Measurements from ENCODE around the gene KCNQ1OT1. TPM values are rescaled to one million over a fixed set of nuclear protein-coding genes. Genes with fewer than 3 reads are reported as not detected.

The KCNQ1OT1 gene
- total RNA-seq, 1 donor from 2014 or later = 0.33 TPM

- no peaks in the 10 kb centered on the region for H3K36me3 ChIP-seq
- H3K4me3 ChIP-seq = no peak overlapping the region
- H3K4me1 ChIP-seq = peaks cover 8% of the 10 kb centered on the region
- no peak overlapping the region for H3K27ac ChIP-seq (replicated peaks)
- intact Hi-C loops (cut with micrococcal nuclease) = no loop called here
- H3K27me3 ChIP-seq (ENCODE audit: low read depth) = no peaks in the 10 kb centered on the region
- DNase-seq = no peak
- TF ChIP-seq, protein P1, sequence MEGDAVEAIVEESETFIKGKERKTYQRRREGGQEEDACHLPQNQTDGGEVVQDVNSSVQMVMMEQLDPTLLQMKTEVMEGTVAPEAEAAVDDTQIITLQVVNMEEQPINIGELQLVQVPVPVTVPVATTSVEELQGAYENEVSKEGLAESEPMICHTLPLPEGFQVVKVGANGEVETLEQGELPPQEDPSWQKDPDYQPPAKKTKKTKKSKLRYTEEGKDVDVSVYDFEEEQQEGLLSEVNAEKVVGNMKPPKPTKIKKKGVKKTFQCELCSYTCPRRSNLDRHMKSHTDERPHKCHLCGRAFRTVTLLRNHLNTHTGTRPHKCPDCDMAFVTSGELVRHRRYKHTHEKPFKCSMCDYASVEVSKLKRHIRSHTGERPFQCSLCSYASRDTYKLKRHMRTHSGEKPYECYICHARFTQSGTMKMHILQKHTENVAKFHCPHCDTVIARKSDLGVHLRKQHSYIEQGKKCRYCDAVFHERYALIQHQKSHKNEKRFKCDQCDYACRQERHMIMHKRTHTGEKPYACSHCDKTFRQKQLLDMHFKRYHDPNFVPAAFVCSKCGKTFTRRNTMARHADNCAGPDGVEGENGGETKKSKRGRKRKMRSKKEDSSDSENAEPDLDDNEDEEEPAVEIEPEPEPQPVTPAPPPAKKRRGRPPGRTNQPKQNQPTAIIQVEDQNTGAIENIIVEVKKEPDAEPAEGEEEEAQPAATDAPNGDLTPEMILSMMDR (IDR thresholded peaks at IDR 0.05; ENCODE audit: borderline replicate concordance) = no peak
- peaks cover 100% of the 10 kb centered on the region for H3K9me3 ChIP-seq (replicated peaks)
Observed at GRCh38 chr11:2647953-2648352, 51.8 kb downstream of the KCNQ1OT1 start.

- Histone ChIP-seq H3K4me3 (no peak overlapping the region), H3K9me3 (replicated peaks) (peaks cover 100% of the 10 kb centered on the region), H3K36me3 (no peaks in the 10 kb centered on the region), H3K27ac (replicated peaks) (no peak overlapping the region), H3K4me1 (peaks cover under 1% of the 10 kb centered on the region), H3K27me3 (ENCODE audit: low read depth) (no peaks in the 10 kb centered on the region)
- DNase-seq = no peak
- intact Hi-C loops (cut with micrococcal nuclease) = no loop called here
- TF ChIP-seq, protein P1 (IDR thresholded peaks at IDR 0.05; ENCODE audit: borderline replicate concordance) = no peak
Observed at GRCh38 chr11:2647167-2647566, 52.6 kb downstream of the KCNQ1OT1 start.

- H3K9me3 ChIP-seq (replicated peaks) = peaks cover 100% of the 10 kb centered on the region
- H3K4me1 ChIP-seq = no peaks in the 10 kb centered on the region
- H3K27ac ChIP-seq (replicated peaks) = no peak overlapping the region
- no peak for DNase-seq
- H3K4me3 ChIP-seq = no peak overlapping the region
- TF ChIP-seq, protein P1 (IDR thresholded peaks at IDR 0.05; ENCODE audit: borderline replicate concordance) = no peak
- peaks cover 1% of the 10 kb centered on the region for H3K36me3 ChIP-seq
- intact Hi-C loops (cut with micrococcal nuclease) = no loop called here
- no peaks in the 10 kb centered on the region for H3K27me3 ChIP-seq (ENCODE audit: low read depth)
Observed at GRCh38 chr11:2645779-2646118, 54.0 kb downstream of the KCNQ1OT1 start.

DNA sequence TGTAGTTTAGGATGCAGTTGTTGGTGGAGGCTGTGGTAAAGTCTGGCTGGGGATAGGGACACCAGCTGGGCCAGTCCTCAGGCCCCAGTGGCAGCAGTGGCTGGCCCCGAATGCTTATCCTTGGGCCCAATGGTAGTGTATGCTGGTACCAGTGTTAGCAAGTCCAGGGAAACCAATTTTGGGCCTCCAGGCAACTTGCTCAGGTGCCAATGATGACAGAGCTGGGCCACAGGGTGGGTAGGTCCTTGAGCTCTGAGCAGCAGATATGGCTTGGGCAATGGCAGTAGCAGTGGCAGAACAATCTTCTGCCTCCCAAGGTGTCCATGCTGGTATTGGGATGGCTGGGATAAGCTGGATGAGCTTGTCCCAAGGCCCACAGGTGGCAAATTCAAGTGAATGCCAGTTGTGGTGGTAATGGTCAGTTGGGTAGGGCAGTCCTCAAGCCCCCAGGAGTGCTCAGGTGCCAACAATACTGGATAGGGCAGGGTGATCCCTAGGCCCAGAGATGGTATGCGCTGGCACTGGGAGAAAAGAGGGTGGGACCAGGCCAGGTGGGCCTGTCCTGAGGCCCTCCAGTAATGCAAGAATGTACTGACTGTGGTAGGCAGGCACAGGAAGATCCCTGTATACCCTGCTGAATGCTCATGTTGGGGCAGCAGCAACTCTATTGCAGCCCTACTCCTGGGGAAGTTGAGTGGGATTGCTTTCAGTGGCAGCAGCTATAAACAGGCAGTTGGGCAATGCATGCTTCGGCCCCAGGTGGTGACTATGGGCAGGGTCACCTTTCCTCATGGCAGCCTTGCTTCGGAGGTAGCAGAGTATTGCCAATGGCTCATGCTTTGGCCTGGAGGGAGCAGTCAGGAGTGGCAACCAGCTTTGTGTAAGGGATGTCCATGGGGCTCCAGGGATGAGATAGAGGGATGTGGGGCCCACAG is 54.7 kb downstream of the KCNQ1OT1 start:
- H3K4me1 ChIP-seq = no peaks in the 10 kb centered on the region
- no peaks in the 10 kb centered on the region for H3K27me3 ChIP-seq (ENCODE audit: low read depth)
- H3K4me3 ChIP-seq = no peak overlapping the region
- peaks cover 6% of the 10 kb centered on the region for H3K36me3 ChIP-seq
- no peak overlapping the region for H3K27ac ChIP-seq (replicated peaks)
- TF ChIP-seq, protein P1 (IDR thresholded peaks at IDR 0.05; ENCODE audit: borderline replicate concordance) = no peak
- intact Hi-C loops (cut with micrococcal nuclease) = no loop called here
- H3K9me3 ChIP-seq (replicated peaks) = peaks cover 100% of the 10 kb centered on the region
- DNase-seq = no peak

- intact Hi-C loops (cut with micrococcal nuclease) = no loop called here
- DNase-seq = no peak
- no peak overlapping the region for H3K27ac ChIP-seq (replicated peaks)
- no peak overlapping the region for H3K4me3 ChIP-seq
- H3K36me3 ChIP-seq = peaks cover 14% of the 10 kb centered on the region
- H3K9me3 ChIP-seq (replicated peaks) = peaks cover 99% of the 10 kb centered on the region
- TF ChIP-seq, protein P1 (IDR thresholded peaks at IDR 0.05; ENCODE audit: borderline replicate concordance) = no peak
- no peaks in the 10 kb centered on the region for H3K4me1 ChIP-seq
- no peaks in the 10 kb centered on the region for H3K27me3 ChIP-seq (ENCODE audit: low read depth)
Observed at GRCh38 chr11:2643746-2644145, 56.0 kb downstream of the KCNQ1OT1 start.
